Activated effector memory CD4-positive, alpha-beta T cell treated with Interleukin-2 at 50 U/mL for 16 hours (primary cell): ENCODE results near the gene ETV7.
A peak's percentile ranks its signal among the peaks of the same experiment; 100 is the strongest.
"Not testable (repeated sequence)": the region's sequence is repeated elsewhere in the genome, so short reads cannot be mapped to it uniquely, and the experiment has no call there.

Source experiments
- DNase-seq: peaks from one replicate; pipeline ENCODE4 v3.0.0-alpha.2; 2020

The ETV7 gene

GRCh38 chr6:36362551-36363370, 24.7 kb downstream of the ETV7 start:
- no peak for DNase-seq

DNA sequence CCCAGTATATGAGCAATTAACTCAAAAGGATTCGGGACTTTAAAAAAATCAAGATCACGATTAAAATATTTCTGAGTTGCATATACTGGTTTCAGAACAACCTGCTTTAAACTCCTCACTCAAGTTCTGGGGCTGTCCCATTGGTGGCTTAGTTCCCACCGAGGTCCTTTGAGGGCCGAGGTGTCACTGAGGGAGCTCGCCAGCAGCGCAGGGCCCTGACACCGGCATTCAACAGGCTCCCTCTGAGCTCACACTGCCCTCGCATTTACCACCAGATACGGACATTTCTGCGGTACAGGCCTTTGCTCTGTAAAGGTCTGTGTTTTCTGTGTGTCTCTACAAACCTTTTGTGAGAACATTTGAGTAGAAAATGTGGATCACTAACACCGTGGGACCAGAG, 26.4 kb downstream of the ETV7 start:
- no peak for DNase-seq

DNA sequence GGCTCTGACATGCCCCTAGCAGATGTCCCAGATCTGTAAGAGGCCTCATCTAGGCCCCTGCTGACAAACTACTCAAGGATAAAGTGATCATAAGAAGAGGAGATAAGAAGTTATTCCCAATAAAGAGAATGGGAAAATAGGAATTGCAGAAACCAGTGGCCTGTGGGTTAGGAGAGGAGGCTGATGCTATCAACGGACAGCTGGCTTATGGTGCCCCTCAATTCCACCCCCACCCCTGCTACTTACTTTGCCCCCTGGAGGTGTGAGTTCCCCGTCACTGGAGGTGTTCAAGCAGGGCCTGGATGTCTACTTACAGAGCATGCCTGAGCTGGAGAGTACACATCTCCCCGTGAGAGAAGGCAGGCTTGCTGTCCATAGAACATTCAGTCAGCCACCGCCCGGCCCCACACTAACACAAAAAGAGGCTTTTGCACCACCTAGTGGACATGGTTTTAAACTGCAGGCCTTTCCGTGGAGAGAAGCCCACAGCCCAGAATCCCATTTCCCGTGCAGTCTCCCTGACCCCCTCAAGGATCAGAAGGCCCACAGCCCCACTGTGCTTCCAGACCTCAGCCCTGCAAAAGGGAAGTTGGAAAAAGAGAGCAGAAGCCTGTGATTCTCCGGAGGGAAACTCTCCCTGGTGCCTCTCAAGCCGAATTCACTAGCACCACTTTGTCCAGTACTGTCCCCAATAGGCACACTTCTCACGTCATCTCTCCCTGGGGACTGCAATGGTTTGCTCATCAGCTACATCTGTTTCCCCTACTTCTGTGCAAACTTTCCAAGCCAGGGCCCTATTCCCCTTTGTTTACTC, 27.0 kb downstream of the ETV7 start:
- peak; percentile 39 for DNase-seq

DNA sequence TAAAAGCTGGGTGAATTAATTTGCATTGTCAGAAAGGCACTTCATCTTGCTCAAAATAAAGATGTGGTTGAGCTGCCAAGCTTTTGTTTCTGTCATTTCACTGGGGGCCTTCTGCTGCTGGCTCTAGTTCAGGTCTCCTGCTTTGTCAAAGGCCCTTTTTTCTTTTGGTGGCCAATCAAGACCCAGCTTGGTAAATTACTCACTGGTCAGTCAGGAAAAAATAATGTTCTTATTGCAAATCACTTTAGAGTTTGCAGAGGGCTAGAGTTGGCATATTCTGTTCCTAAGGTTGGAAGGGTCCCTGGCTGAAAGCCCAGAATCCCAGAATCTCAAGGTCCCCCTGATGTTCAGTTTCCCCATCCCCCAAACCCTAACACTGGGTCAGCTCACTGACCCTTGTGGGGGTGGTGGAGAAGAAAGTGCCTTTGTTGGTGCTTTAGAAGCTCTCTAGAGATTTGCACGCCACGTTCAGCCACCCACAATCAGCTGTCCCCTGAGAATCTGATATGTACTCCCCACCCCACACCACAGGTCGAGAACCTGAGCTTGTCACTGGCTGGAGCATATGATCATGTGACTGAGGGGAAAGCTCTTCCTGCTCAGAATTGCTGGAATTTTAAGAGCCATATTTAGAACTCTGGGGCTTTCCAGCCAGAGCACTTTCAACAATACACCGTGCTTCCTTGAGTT, 29.1 kb downstream of the ETV7 start:
- DNase-seq = no peak

DNA sequence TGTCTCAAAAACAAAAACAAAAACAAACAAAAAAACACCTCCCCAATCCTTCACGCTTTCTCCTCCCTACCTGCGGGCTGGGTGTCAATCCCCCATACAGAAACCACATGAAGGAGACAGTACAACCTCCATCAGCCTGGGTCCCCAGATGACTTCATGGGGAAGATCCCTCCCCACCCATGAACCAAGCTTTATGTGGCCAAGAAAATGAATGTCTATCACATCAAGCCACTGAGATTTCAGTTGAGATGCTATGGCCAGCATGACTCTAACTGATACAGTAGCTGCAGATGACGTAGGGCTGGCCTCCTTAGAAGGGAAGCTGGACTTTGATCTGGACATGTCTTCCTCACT, 29.6 kb downstream of the ETV7 start:
- no peak for DNase-seq

DNA sequence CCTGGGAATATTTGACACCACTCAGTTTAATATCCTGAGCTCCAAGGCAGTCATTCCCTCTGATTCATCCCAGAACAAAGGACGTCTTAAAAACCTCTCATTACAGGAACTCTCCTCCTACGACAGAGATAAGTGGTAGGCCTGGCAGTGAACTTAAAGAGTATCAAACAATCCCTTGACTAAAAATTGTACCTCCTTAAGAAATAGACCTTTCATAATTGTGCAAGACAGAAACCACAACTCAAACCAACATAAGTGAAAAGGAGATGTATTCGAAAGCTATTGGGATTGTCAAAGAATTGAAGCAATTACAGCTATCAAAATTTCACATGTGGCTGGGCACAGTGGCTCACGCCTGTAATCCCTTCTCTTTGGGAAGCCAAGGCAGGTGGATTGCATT, 31.6 kb downstream of the ETV7 start:
- DNase-seq = no peak

DNA sequence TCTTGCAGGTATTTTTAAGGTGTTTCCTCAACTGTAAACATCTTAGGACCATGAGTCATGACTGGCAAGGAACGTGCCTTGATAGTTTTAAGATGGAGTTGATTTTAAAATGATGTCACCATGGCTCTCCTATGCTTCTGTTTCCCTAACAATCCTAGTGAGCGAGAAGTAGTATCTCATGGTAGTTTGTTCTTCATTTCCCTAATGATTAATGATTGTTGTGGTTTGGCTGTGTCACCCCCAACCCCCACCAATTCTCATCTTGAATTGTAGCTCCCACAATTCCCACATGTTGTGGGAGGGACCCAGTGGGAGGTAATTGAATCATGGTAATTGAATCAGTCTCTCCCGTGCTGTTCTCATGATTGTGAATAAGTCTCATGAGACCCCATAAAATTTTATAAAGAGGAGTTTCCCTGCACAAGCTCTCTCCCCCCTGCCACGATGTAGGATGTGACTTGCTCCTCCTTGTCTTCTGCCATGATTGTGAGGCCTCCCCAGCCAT, 34.0 kb downstream of the ETV7 start:
- DNase-seq = no peak

GRCh38 chr6:36352477-36353157, 34.9 kb downstream of the ETV7 start:
- DNase-seq = no peak

DNA sequence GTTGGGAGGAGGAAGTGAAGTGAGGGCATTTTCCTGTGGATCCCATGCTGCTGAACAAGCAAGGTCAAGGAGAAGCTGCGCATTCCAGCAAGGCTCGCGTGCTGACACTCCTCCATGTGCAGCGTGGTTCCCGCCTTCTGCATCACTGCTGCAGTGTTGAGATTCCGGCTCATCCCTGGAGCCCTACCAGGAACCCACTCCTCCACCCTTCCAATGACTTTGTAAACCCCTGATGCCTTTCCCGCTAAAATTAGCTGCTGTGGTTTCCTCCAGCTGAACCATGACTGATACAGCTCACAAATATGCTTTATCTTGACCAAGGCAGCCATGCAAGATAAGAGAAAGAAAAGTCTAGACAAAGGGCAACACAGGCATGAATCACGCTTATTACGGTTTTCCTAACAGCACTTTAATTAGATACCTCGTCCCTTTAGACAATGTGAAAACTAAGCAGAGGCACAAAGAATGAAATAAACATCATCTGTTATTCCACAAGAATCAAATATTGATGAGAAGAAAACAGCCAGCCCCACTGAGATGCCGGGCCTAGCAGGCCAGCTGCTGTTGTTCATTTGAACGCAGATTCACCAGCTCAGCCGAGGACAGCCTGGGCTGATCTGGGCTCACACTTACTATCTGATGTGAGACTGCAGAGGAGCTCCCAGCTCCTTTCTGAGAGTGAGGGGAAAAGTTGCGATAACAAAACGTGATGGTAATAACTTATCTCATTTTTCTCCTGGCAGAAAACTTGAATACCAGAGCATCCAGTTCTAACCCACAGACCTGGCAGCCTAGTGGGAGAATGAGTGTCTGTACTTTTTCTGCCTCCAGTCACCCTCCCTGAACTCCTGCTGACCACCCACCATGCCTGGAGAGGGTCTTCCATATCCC, 36.5 kb downstream of the ETV7 start:
- DNase-seq = no peak

GRCh38 chr6:36350082-36350481, 37.4 kb downstream of the ETV7 start:
- no peak for DNase-seq

- DNase-seq = no peak
Measured at GRCh38 chr6:36349240-36349639, 38.2 kb downstream of the ETV7 start.

DNA sequence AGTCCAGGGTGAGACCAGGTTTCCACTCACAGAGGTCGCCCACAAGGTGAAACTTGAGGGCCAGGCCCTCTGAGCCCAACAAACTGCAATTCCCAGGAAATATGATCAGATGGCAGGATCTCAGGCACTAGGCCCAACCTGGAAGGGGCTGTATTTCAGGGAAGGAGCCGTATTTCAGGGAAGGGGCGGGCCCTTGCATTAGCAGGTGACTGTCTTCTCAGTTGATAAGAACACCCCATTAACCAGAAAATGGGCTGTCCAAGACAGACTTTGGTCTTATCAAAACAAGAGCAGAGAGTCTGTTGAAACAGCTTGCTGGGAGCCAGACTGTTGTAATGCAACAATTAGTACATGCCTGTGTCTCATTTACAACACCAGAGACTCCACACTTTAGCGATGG, 39.8 kb downstream of the ETV7 start:
- DNase-seq = no peak

DNA sequence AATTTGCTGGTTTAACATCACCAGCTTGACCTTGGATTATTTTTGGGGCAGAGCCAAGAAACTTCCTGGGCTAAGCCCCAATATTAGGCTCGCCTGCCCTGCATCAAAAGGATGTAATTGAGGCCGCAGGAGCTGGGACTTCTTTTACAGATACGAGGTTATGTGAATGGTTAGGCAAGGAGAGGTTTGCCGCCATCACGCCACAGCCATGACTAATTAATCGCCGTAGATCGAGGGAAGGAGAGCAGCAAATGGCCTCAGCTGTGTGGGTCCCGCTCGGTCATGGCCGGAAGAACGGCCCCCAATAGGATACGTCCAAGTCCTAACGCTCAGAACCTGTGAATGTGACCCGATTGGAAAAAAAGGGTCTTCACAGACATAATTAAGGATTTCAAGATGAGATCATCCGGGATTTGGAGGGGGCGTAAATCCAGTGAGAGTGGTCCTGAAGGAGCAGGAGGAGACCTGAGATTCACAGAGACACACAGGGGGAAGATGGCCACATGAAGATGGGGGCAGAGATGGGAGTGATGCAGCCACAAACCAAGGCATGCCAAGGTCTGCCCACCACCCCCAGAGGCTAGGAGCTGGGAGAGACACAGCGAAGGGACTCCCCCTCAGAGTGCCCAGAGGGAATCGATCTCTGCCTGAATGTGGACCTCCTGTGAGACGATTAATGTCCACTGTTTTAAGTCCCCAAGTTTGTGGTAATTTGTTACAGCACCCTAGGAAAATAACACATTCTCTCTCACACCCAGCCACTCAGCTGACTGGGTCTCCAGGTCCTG, 40.8 kb downstream of the ETV7 start:
- no peak for DNase-seq

- no peak for DNase-seq
Measured at GRCh38 chr6:36345681-36346466, 41.6 kb downstream of the ETV7 start.

DNA sequence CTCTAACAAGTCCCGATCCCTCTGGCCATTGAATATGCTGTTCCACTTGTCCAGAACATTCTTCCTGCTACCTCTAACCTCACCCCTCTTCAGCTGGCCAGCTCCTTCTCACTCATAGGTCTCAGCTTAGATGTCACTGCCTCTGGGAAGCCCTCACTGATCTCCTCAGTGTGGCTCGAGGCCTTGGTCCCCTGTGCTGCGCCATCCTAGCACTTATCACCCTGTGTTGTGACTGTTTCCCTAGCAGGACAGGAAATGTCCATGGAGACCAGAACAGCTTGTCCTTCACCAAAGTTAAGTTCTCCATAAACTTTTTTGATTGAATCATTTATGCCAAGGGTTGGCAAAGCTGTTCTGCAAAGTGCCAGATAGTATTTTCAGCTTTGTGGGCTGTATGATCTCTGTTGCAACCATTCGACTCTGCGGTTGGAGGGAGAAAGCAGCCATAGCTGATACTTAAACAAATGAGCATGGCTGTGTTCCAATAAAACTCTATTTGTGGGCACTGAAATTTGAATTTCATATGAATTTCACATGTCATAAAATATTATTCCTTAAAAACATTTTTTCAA, 44.3 kb downstream of the ETV7 start:
- DNase-seq = no peak

GRCh38 chr6:36340618-36341454, 46.6 kb downstream of the ETV7 start:
- DNase-seq = peak; percentile 47

DNA sequence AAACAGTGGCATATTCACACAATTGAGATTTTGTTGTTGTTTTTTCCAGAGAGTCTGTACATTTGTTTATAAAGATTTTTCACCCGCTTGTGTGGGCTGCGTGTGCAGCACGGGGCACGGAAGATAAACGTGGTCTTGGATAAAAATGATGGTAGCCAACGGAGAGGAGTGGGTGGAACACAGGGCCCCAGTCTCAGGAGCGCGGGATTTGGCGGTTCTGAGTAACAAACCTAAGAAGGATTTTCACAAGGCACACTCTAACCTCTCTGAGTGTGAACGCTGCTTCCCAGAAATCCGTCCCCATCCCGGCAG, 47.2 kb downstream of the ETV7 start:
- DNase-seq = no peak

GRCh38 chr6:36339146-36339545, 48.3 kb downstream of the ETV7 start:
- no peak for DNase-seq

- not testable (repeated sequence) for DNase-seq
Measured at GRCh38 chr6:36338223-36338622, 49.2 kb downstream of the ETV7 start.
